Right lobe of liver (tissue), 6 donors: ENCODE data around the gene P2RX7. TPM values are rescaled to one million over a fixed set of nuclear protein-coding genes. Genes with fewer than 3 reads are reported as not detected.
"Not testable (repeated sequence)": the region's sequence is repeated elsewhere in the genome, so short reads cannot be mapped to it uniquely, and the experiment has no call there.

ENCODE experiments used
- ATAC-seq, 4 donors: fragments of 200-7000 bp; cut with Tn5 transposase; one replicate each; pipeline ENCODE4 v1.9.1; 2020; ENCODE audit warnings: mild to moderate bottlenecking in 4 of 4, moderate library complexity in 4 of 4
- DNase-seq, 3 donors: peaks; one replicate each; pipeline ENCODE4 v3.0.0-alpha.2; 2020
- H3K27ac ChIP-seq, 3 donors: fragments of 200-600 bp; one replicate each; pipeline ENCODE4 v1.8.0; 2022
- H3K27me3 ChIP-seq, 2 donors: fragments of 200-600 bp; one replicate each; pipeline ENCODE4 v1.8.0; 2022
- H3K36me3 ChIP-seq, 4 donors: fragments of 200-600 bp; sonication (generic) in 1 of 4; one replicate each; pipeline versions ENCODE4 v1.5.1 to v1.8.0; 2017 to 2022; ENCODE audit warnings: control low read depth in 1 of 4
- H3K4me1 ChIP-seq, 4 donors: fragments of 200-600 bp; sonication (generic) in 1 of 4; one replicate each; pipeline versions ENCODE4 v1.5.1 to v1.8.0; 2017 to 2022; ENCODE audit warnings: control low read depth in 1 of 4
- H3K4me3 ChIP-seq, 3 donors: fragments of 200-600 bp; one replicate each; pipeline ENCODE4 v1.8.0; 2022
- H3K9me3 ChIP-seq, 4 donors: fragments of 200-600 bp; sonication (generic) in 1 of 4; one replicate each; pipeline versions ENCODE4 v1.5.1 to v1.8.0; 2017 to 2022; ENCODE audit warnings: control low read depth in 1 of 4
- CTCF ChIP-seq, 4 donors: fragments of 200-600 bp in 3 of 4; fragments of 450-650 bp in 1 of 4; IDR thresholded peaks; one replicate each; pipeline versions ENCODE4 v1.5.1 to v1.8.0; 2016 to 2022; ENCODE audit warnings: antibody characterized with exemption in 4 of 4, mild to moderate bottlenecking in 2 of 4
- POLR2A ChIP-seq: fragments of 450-650 bp; IDR thresholded peaks from one replicate; pipeline ENCODE4 v1.6.1; 2017; ENCODE audit warnings: antibody characterized with exemption, mild to moderate bottlenecking
- WGBS: methylation state at CpG from one replicate; pipeline ENCODE4 v1.1.6; 2018; ENCODE audit warnings: low coverage, low lambda C conversion rate; ENCODE audit not compliant: insufficient coverage; ENCODE audit errors: missing lambda C conversion rate; 5-methylcytosine and 5-hydroxymethylcytosine counted together
- intact Hi-C, 2 donors: fragments of 100-400 bp; cut with DNase I; formaldehyde crosslinking; loops; one replicate each; pipeline versions ENCODE4 v1.11.2 to v1.14.1; 2022
- total RNA-seq, 6 experiments: library from RNA; depleted of rRNA in 2 of 6; stranded (reverse); fragments of >200 nt in 2 of 6; fragmentation: NEBNext Ultra II Directional in 3 of 6; extraction: Animal tissue kit (Norgen Biotek cat#: 25700) in 3 of 6; gene quantifications; one replicate each; pipeline versions ENCODE4 v1.1.0 to v1.2.4, GENCODE V29; 2016 to 2023
- donor health status: DM: no; HTN: yes; CAD: no.
- donor health status: DM: no; HTN: no; CAD: no.
- donor health status: DM: no; HTN: no; CAD: no.
- donor health status: DM: no; HTN: yes; CAD: no.
- donor health status: DM: no; HTN: yes; CAD: no.

P2RX7 gene
- total RNA-seq, 6 experiments from 2014 or later = 2.5 to 11.4 (median 3.4) TPM

- Histone ChIP-seq H3K36me3 (no peaks in the 10 kb centered on the region), H3K4me3 (no peak overlapping the region), H3K27me3 (no peaks in the 10 kb centered on the region), H3K27ac (peak overlapping the region in 1 of 3 donors; percentile 43), H3K4me1 (no peaks in the 10 kb centered on the region), H3K9me3 (no peaks in the 10 kb centered on the region)
- no peak for ATAC-seq
- DNase-seq = no peak
- intact Hi-C loops = loop anchor here in 1 of 2 donors (10.0 kb wide), 1 partner anchor 46 kb away; no protein-coding TSS in a partner anchor
- WGBS = 96% methylated on average over 3 of the region's 3 CpGs
- TF ChIP-seq POLR2A = no peak
- TF ChIP-seq CTCF (IDR thresholded peaks at IDR 0.05) = no peak
Observed at GRCh38 chr12:121191151-121191550, 58.5 kb downstream of the P2RX7 start.

- no peaks in the 10 kb centered on the region for H3K4me1 ChIP-seq
- TF ChIP-seq CTCF (IDR thresholded peaks at IDR 0.05) (no peak), POLR2A (no peak)
- DNase-seq (no peak), ATAC-seq (peak; percentile 44 to 75 (median 64))
- WGBS = 40% methylated on average over 6 of the region's 6 CpGs
- no peaks in the 10 kb centered on the region for H3K27me3 ChIP-seq
- intact Hi-C loops = loop anchor here in 1 of 2 donors (10.0 kb wide), 1 partner anchor 52 kb away; no protein-coding TSS in a partner anchor
- no peaks in the 10 kb centered on the region for H3K36me3 ChIP-seq
- no peak overlapping the region for H3K4me3 ChIP-seq
- H3K27ac ChIP-seq = no peak overlapping the region
- H3K9me3 ChIP-seq = no peaks in the 10 kb centered on the region
Observed at GRCh38 chr12:121196902-121197301, 64.2 kb downstream of the P2RX7 start.

GRCh38 chr12:121198949-121199348 lies 66.3 kb downstream of the P2RX7 start:
- Histone ChIP-seq H3K4me1 (no peaks in the 10 kb centered on the region), H3K36me3 (no peaks in the 10 kb centered on the region), H3K27me3 (no peaks in the 10 kb centered on the region), H3K9me3 (no peaks in the 10 kb centered on the region), H3K4me3 (no peak overlapping the region), H3K27ac (no peak overlapping the region)
- TF ChIP-seq CTCF (IDR thresholded peaks at IDR 0.05) (no peak), POLR2A (no peak)
- no peak for ATAC-seq
- intact Hi-C loops = loop anchor here in 1 of 2 donors (10.0 kb wide), 1 partner anchor 54 kb away; no protein-coding TSS in a partner anchor
- WGBS = 79% methylated on average over 7 of the region's 7 CpGs
- peak in 1 of 3 donors; percentile 8 for DNase-seq

- H3K4me3 ChIP-seq, DNase-seq, H3K36me3 ChIP-seq, H3K27me3 ChIP-seq, intact Hi-C loops, H3K4me1 ChIP-seq, ATAC-seq, H3K9me3 ChIP-seq, H3K27ac ChIP-seq: not testable (repeated sequence)
- 71% methylated on average over 2 of the region's 6 CpGs for WGBS
Observed at GRCh38 chr12:121201140-121201539, 68.5 kb downstream of the P2RX7 start.

GRCh38 chr12:121202407-121203355 lies 70.0 kb downstream of the P2RX7 start:
- H3K4me3 ChIP-seq = no peak overlapping the region
- intact Hi-C loops = no loop called here
- no peaks in the 10 kb centered on the region for H3K27me3 ChIP-seq
- no peak overlapping the region for H3K27ac ChIP-seq
- H3K4me1 ChIP-seq = no peaks in the 10 kb centered on the region
- ATAC-seq (no peak), DNase-seq (no peak)
- 68% methylated on average over 12 of the region's 14 CpGs for WGBS
- TF ChIP-seq POLR2A (no peak), CTCF (IDR thresholded peaks at IDR 0.05) (no peak)
- H3K9me3 ChIP-seq = no peaks in the 10 kb centered on the region
- no peaks in the 10 kb centered on the region for H3K36me3 ChIP-seq
